HEK293 (cell line): Measurements from ENCODE around the gene SOX6.

Experiments used
- CTCF ChIA-PET: fragments of 350-600 bp; formaldehyde crosslinking; extraction: SDS; loops from one replicate; lab custom pipeline; 2021; ENCODE audit warnings: antibody characterized with exemption; lab: Yijun Ruan, JAX
- POLR2A ChIA-PET: fragments of 300-600 bp; formaldehyde crosslinking; extraction: SDS; loops from one replicate; lab custom pipeline; 2020; ENCODE audit warnings: antibody characterized with exemption, inconsistent platforms; lab: Yijun Ruan, JAX
- H3K27ac ChIP-seq: fragments of 200-500 bp; sonication (Bioruptor generic); 2 replicates; pipeline ENCODE4 v1.5.1; 2014; ENCODE audit warnings: low read depth, low read length, control low read depth, inconsistent platforms; ENCODE audit errors: extremely low read depth
- H3K36me3 ChIP-seq, 2 experiments: fragments of 200-500 bp in 1 of 2; sonication (Bioruptor generic) in 1 of 2; 1 replicate in 1 of 2; 2 replicates in 1 of 2; pipeline ENCODE4 v1.5.1; 2014 to 2017; ENCODE audit warnings: inconsistent platforms in 2 of 2, low read length in 2 of 2; ENCODE audit not compliant: control insufficient read depth in 2 of 2, insufficient read depth in 1 of 2
- H3K4me1 ChIP-seq: fragments of 200-500 bp; sonication (Bioruptor generic); 2 replicates; pipeline ENCODE4 v1.5.1; 2014; ENCODE audit warnings: mild to moderate bottlenecking, low read length, inconsistent platforms; ENCODE audit not compliant: control insufficient read depth, insufficient read depth
- H3K4me3 ChIP-seq: 2 replicates; pipeline ENCODE4 v1.5.1; 2011; ENCODE audit warnings: low read depth, mild to moderate bottlenecking, control low read depth, low read length, moderate library complexity
- H3K9me3 ChIP-seq: fragments of 200-500 bp; sonication (Bioruptor generic); 2 replicates; pipeline ENCODE4 v1.5.1; 2014; ENCODE audit warnings: low read depth, low read length, inconsistent platforms; ENCODE audit not compliant: control insufficient read depth, insufficient read depth
- HOXC10 ChIP-seq: sonication (generic); formaldehyde crosslinking; IDR thresholded peaks from 2 replicates; pipeline ENCODE4 v1.8.1; 2023; ENCODE audit warnings: mild to moderate bottlenecking, missing genetic modification reagents
- KLF10 ChIP-seq: fragments of 450-650 bp; IDR thresholded peaks from 2 replicates; pipeline ENCODE4 v1.5.1; 2018; ENCODE audit warnings: missing biosample characterization, mild to moderate bottlenecking, missing genetic modification characterization
- KLF7 ChIP-seq: fragments of 450-650 bp; formaldehyde crosslinking; IDR thresholded peaks from 2 replicates; pipeline ENCODE4 v1.5.1; 2016; ENCODE audit warnings: missing biosample characterization, missing genetic modification characterization, borderline replicate concordance
- MEIS1 ChIP-seq: sonication (generic); formaldehyde crosslinking; IDR thresholded peaks from 2 replicates; pipeline ENCODE4 v1.8.1; 2022; ENCODE audit warnings: missing genetic modification reagents, mild to moderate bottlenecking, borderline replicate concordance
- MYNN ChIP-seq: fragments of 450-650 bp; formaldehyde crosslinking; IDR thresholded peaks from 2 replicates; pipeline ENCODE4 v1.5.1; 2016; ENCODE audit warnings: missing biosample characterization, missing genetic modification characterization, borderline replicate concordance
- PRDM6 ChIP-seq: fragments of 450-650 bp; formaldehyde crosslinking; IDR thresholded peaks from 2 replicates; pipeline ENCODE4 v1.5.1; 2017; ENCODE audit warnings: missing biosample characterization, missing genetic modification characterization
- SCRT2 ChIP-seq: fragments of 450-650 bp; formaldehyde crosslinking; IDR thresholded peaks from 2 replicates; pipeline ENCODE4 v1.5.1; 2016; ENCODE audit warnings: missing biosample characterization, missing genetic modification characterization
- ZBTB17 ChIP-seq: fragments of 450-650 bp; formaldehyde crosslinking; IDR thresholded peaks from 2 replicates; pipeline ENCODE4 v1.5.1; 2016; ENCODE audit warnings: missing biosample characterization, missing genetic modification characterization
- ZBTB20 ChIP-seq: fragments of 450-650 bp; formaldehyde crosslinking; IDR thresholded peaks from 2 replicates; pipeline ENCODE4 v1.5.1; 2016; ENCODE audit warnings: missing biosample characterization, missing genetic modification characterization
- ZNF10 ChIP-seq: fragments of 450-650 bp; formaldehyde crosslinking; IDR thresholded peaks from 2 replicates; pipeline ENCODE4 v1.5.1; 2017; ENCODE audit warnings: missing biosample characterization, missing genetic modification characterization
- ZNF16 ChIP-seq: fragments of 450-650 bp; formaldehyde crosslinking; IDR thresholded peaks from 2 replicates; pipeline ENCODE4 v1.5.1; 2016; ENCODE audit warnings: low read depth, missing biosample characterization, missing genetic modification characterization
- ZNF223 ChIP-seq: fragments of 450-650 bp; formaldehyde crosslinking; IDR thresholded peaks from 2 replicates; pipeline ENCODE4 v1.5.1; 2016; ENCODE audit warnings: missing biosample characterization, missing genetic modification characterization
- ZNF292 ChIP-seq: fragments of 450-650 bp; formaldehyde crosslinking; IDR thresholded peaks from 2 replicates; pipeline ENCODE4 v1.5.1; 2016; ENCODE audit warnings: low read depth, missing biosample characterization, missing genetic modification characterization, borderline replicate concordance
- ZNF426 ChIP-seq: fragments of 450-650 bp; formaldehyde crosslinking; IDR thresholded peaks from 2 replicates; pipeline ENCODE4 v1.5.1; 2017; ENCODE audit warnings: missing biosample characterization, missing genetic modification characterization, mild to moderate bottlenecking, inconsistent platforms, moderate library complexity
- ZNF449 ChIP-seq: fragments of 450-650 bp; formaldehyde crosslinking; IDR thresholded peaks from 2 replicates; pipeline ENCODE4 v1.5.1; 2017; ENCODE audit warnings: missing biosample characterization, mild to moderate bottlenecking, missing genetic modification characterization, moderate library complexity
- ZNF514 ChIP-seq: fragments of 450-650 bp; formaldehyde crosslinking; IDR thresholded peaks from 2 replicates; pipeline ENCODE4 v1.5.1; 2016; ENCODE audit warnings: missing biosample characterization, missing genetic modification characterization
- ZNF529 ChIP-seq: fragments of 450-650 bp; formaldehyde crosslinking; IDR thresholded peaks from 2 replicates; pipeline ENCODE4 v1.5.1; 2017; ENCODE audit warnings: missing genetic modification characterization, missing biosample characterization; ENCODE audit not compliant: insufficient replicate concordance
- ZNF624 ChIP-seq: fragments of 450-650 bp; formaldehyde crosslinking; IDR thresholded peaks from 2 replicates; pipeline ENCODE4 v1.5.1; 2017; ENCODE audit warnings: missing biosample characterization, missing genetic modification characterization
- ZNF658 ChIP-seq: fragments of 450-650 bp; formaldehyde crosslinking; IDR thresholded peaks from 2 replicates; pipeline ENCODE4; 2016; ENCODE audit warnings: missing biosample characterization, missing genetic modification characterization
- ZNF768 ChIP-seq: fragments of 450-650 bp; formaldehyde crosslinking; IDR thresholded peaks from 2 replicates; pipeline ENCODE4 v1.5.1; 2018; ENCODE audit warnings: missing biosample characterization, mild to moderate bottlenecking, missing genetic modification characterization
- ZNF837 ChIP-seq: fragments of 450-650 bp; formaldehyde crosslinking; IDR thresholded peaks from 2 replicates; pipeline ENCODE4 v1.5.1; 2016; ENCODE audit warnings: missing biosample characterization, missing genetic modification characterization
- TF ChIP-seq, protein P1 (sequence below): fragments of 450-650 bp; formaldehyde crosslinking; IDR thresholded peaks from 2 replicates; pipeline ENCODE4 v1.5.1; 2016; ENCODE audit warnings: missing biosample characterization, missing genetic modification characterization
- TF ChIP-seq, protein P2 (sequence below): fragments of 450-650 bp; formaldehyde crosslinking; optimal IDR thresholded peaks from 2 replicates; pipeline ENCODE3; 2016; ENCODE audit warnings: missing biosample characterization, mild to moderate bottlenecking, missing genetic modification characterization
- TF ChIP-seq, protein P3 (sequence below): fragments of 450-650 bp; formaldehyde crosslinking; IDR thresholded peaks from 2 replicates; pipeline ENCODE4 v1.5.1; 2016; ENCODE audit warnings: missing biosample characterization, missing genetic modification characterization, low read depth

The SOX6 gene

GRCh38 chr11:15989685-15990084, 366.7 kb downstream of the SOX6 start (continued):
- TF ChIP-seq ZBTB17 (tag by site-specific recombination) (no peak), SCRT2 (tag by site-specific recombination) (no peak), MYNN (tag by site-specific recombination) (no peak), ZNF624 (tag by site-specific recombination) (no peak), ZNF514 (tag by site-specific recombination) (no peak), ZNF292 (no peak), ZNF768 (no peak), ZNF837 (tag by site-specific recombination) (no peak), HOXC10 (CRISPR knock-in tag) (no peak), ZNF10 (no peak)
- TF ChIP-seq, protein P1, sequence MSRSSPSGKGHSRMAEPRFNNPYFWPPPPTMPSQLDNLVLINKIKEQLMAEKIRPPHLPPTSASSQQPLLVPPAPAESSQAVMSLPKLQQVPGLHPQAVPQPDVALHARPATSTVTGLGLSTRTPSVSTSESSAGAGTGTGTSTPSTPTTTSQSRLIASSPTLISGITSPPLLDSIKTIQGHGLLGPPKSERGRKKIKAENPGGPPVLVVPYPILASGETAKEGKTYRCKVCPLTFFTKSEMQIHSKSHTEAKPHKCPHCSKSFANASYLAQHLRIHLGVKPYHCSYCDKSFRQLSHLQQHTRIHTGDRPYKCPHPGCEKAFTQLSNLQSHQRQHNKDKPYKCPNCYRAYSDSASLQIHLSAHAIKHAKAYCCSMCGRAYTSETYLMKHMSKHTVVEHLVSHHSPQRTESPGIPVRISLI (tag by site-specific recombination), result no peak

DNA sequence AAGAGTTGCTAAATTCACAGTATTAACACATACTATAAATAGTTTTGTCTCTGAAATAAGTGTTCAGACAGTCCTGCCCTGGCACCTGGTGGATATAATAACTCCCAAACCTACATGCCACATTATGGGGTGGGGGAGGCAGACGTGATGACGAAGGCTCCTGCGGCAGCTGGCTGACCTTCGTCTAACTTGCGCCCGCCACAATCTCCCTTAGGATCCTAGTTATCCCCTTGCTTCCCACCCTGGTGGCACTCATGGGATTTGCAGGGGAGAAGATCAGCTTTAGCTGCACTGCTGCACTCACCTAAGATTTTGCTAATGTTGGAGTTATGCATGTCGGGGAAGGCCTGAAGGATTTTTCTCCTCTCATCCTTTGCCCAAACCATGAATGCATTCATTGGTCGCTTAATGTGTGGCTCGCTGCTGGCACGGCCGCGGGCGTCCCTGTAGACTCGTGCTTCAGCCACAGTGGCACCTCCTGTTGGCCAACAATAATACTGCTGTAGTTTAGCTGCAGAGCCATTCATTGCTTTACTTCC, 367.6 kb downstream of the SOX6 start:
- no peak overlapping the region for H3K4me3 ChIP-seq
- POLR2A ChIA-PET, result no interaction called here
- no peaks in the 10 kb centered on the region for H3K9me3 ChIP-seq
- no peak overlapping the region for H3K27ac ChIP-seq
- TF ChIP-seq, protein P2, sequence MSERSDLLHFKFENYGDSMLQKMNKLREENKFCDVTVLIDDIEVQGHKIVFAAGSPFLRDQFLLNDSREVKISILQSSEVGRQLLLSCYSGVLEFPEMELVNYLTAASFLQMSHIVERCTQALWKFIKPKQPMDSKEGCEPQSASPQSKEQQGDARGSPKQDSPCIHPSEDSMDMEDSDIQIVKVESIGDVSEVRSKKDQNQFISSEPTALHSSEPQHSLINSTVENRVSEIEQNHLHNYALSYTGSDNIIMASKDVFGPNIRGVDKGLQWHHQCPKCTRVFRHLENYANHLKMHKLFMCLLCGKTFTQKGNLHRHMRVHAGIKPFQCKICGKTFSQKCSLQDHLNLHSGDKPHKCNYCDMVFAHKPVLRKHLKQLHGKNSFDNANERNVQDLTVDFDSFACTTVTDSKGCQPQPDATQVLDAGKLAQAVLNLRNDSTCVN (tag by site-specific recombination), result no peak
- TF ChIP-seq ZNF529 (tag by site-specific recombination) (no peak), KLF10 (tag by site-specific recombination) (no peak), ZNF658 (tag by site-specific recombination) (no peak), MEIS1 (CRISPR knock-in tag) (no peak), ZNF16 (no peak), ZBTB17 (tag by site-specific recombination) (no peak), PRDM6 (no peak), KLF7 (tag by site-specific recombination) (no peak), ZNF292 (no peak), ZBTB20 (tag by site-specific recombination) (no peak), ZNF223 (tag by site-specific recombination) (no peak), ZNF449 (tag by site-specific recombination) (no peak), ZNF426 (tag by site-specific recombination) (no peak)
- TF ChIP-seq, protein P3, sequence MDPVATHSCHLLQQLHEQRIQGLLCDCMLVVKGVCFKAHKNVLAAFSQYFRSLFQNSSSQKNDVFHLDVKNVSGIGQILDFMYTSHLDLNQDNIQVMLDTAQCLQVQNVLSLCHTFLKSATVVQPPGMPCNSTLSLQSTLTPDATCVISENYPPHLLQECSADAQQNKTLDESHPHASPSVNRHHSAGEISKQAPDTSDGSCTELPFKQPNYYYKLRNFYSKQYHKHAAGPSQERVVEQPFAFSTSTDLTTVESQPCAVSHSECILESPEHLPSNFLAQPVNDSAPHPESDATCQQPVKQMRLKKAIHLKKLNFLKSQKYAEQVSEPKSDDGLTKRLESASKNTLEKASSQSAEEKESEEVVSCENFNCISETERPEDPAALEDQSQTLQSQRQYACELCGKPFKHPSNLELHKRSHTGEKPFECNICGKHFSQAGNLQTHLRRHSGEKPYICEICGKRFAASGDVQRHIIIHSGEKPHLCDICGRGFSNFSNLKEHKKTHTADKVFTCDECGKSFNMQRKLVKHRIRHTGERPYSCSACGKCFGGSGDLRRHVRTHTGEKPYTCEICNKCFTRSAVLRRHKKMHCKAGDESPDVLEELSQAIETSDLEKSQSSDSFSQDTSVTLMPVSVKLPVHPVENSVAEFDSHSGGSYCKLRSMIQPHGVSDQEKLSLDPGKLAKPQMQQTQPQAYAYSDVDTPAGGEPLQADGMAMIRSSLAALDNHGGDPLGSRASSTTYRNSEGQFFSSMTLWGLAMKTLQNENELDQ (tag by site-specific recombination), result no peak
- TF ChIP-seq, all 188 proteins: peak for 0
- Histone ChIP-seq H3K4me1 (no peaks in the 10 kb centered on the region), H3K36me3 (no peaks in the 10 kb centered on the region)
- CTCF ChIA-PET, result interaction anchor here (0.6 kb wide), 1 partner anchor 52 kb away, joined by 5 read pairs; no protein-coding TSS in a partner anchor
